Nephron (organoid): ENCODE measurements around the gene GADL1.

Source experiments
- H3K27ac Mint-ChIP-seq, 3 experiments: 2 replicates each; pipeline ENCODE4 v1.8.0; 2020; ENCODE audit warnings: mixed read lengths in 3 of 3, mild to moderate bottlenecking in 2 of 3, moderate library complexity in 1 of 3
- H3K27me3 Mint-ChIP-seq: 2 replicates; pipeline ENCODE4 v1.8.0; 2021; ENCODE audit warnings: low read depth, mild to moderate bottlenecking, moderate library complexity, mixed read lengths
- H3K36me3 Mint-ChIP-seq: 2 replicates; pipeline ENCODE4 v1.8.0; 2020; ENCODE audit warnings: low read depth, mixed read lengths
- H3K4me1 Mint-ChIP-seq: 2 replicates; pipeline ENCODE4 v1.8.0; 2020; ENCODE audit warnings: mixed read lengths
- H3K4me3 Mint-ChIP-seq, 3 experiments: 2 replicates each; pipeline ENCODE4 v1.8.0; 2020; ENCODE audit warnings: mild to moderate bottlenecking in 3 of 3, mixed read lengths in 3 of 3, moderate library complexity in 2 of 3
- H3K9me3 Mint-ChIP-seq: 2 replicates; pipeline ENCODE4 v1.8.0; 2020; ENCODE audit warnings: mixed read lengths
- CTCF ChIP-seq, 3 experiments: fragments of 200-600 bp; sonication (generic); IDR thresholded peaks; one replicate each; pipeline ENCODE4 v1.5.0; 2021; ENCODE audit warnings: antibody characterized with exemption in 3 of 3; ENCODE audit not compliant: unreplicated experiment in 3 of 3

GADL1 gene

GRCh38 chr3:30778933-30779332, 115.5 kb downstream of the GADL1 start:
- H3K9me3 Mint-ChIP-seq, result peaks cover 2% of the 10 kb centered on the region
- no peaks in the 10 kb centered on the region for H3K27me3 Mint-ChIP-seq
- H3K27ac Mint-ChIP-seq, result no peak overlapping the region
- H3K4me3 Mint-ChIP-seq, result no peak overlapping the region
- peaks cover 17% of the 10 kb centered on the region for H3K4me1 Mint-ChIP-seq
- H3K36me3 Mint-ChIP-seq, result no peaks in the 10 kb centered on the region
- TF ChIP-seq CTCF (IDR thresholded peaks at IDR 0.05; ENCODE audit: unreplicated experiment in 3 of 3), result no peak

GRCh38 chr3:30777426-30778113, 116.9 kb downstream of the GADL1 start:
- no peak overlapping the region for H3K27ac Mint-ChIP-seq
- no peaks in the 10 kb centered on the region for H3K36me3 Mint-ChIP-seq
- no peak for TF ChIP-seq CTCF (IDR thresholded peaks at IDR 0.05; ENCODE audit: unreplicated experiment in 3 of 3)
- peaks cover 2% of the 10 kb centered on the region for H3K9me3 Mint-ChIP-seq
- no peak overlapping the region for H3K4me3 Mint-ChIP-seq
- H3K4me1 Mint-ChIP-seq, result peaks cover 18% of the 10 kb centered on the region
- peaks cover 1% of the 10 kb centered on the region for H3K27me3 Mint-ChIP-seq

GRCh38 chr3:30776186-30776815, 118.2 kb downstream of the GADL1 start:
- peak overlapping the region in 1 of 3 experiments; percentile 11 for H3K4me3 Mint-ChIP-seq
- peaks cover 30% of the 10 kb centered on the region for H3K4me1 Mint-ChIP-seq
- H3K36me3 Mint-ChIP-seq, result no peaks in the 10 kb centered on the region
- peaks cover 4% of the 10 kb centered on the region for H3K27me3 Mint-ChIP-seq
- TF ChIP-seq CTCF (IDR thresholded peaks at IDR 0.05; ENCODE audit: unreplicated experiment in 3 of 3), result no peak
- H3K9me3 Mint-ChIP-seq, result peaks cover 2% of the 10 kb centered on the region
- H3K27ac Mint-ChIP-seq, result peak overlapping the region in 1 of 3 experiments; percentile 28

GRCh38 chr3:30775040-30775439, 119.4 kb downstream of the GADL1 start:
- Mint-ChIP-seq H3K9me3 (no peaks in the 10 kb centered on the region), H3K27me3 (peaks cover 4% of the 10 kb centered on the region), H3K36me3 (no peaks in the 10 kb centered on the region), H3K4me1 (peaks cover 43% of the 10 kb centered on the region), H3K4me3 (peak overlapping the region; percentile 12 to 49 (median 45)), H3K27ac (peak overlapping the region; percentile 36 to 75 (median 68))
- TF ChIP-seq CTCF (IDR thresholded peaks at IDR 0.05; ENCODE audit: unreplicated experiment in 3 of 3), result no peak

- Mint-ChIP-seq H3K27ac (no peak overlapping the region), H3K4me3 (no peak overlapping the region), H3K4me1 (peaks cover 43% of the 10 kb centered on the region), H3K9me3 (no peaks in the 10 kb centered on the region), H3K27me3 (peaks cover 4% of the 10 kb centered on the region), H3K36me3 (no peaks in the 10 kb centered on the region)
- TF ChIP-seq CTCF (IDR thresholded peaks at IDR 0.05; ENCODE audit: unreplicated experiment in 3 of 3), result no peak
Observed at GRCh38 chr3:30774062-30774461, 120.4 kb downstream of the GADL1 start.

- H3K4me3 Mint-ChIP-seq, result no peak overlapping the region
- peaks cover 10% of the 10 kb centered on the region for H3K27me3 Mint-ChIP-seq
- TF ChIP-seq CTCF (IDR thresholded peaks at IDR 0.05; ENCODE audit: unreplicated experiment in 3 of 3), result no peak
- peaks cover 47% of the 10 kb centered on the region for H3K4me1 Mint-ChIP-seq
- H3K36me3 Mint-ChIP-seq, result no peaks in the 10 kb centered on the region
- H3K27ac Mint-ChIP-seq, result peak overlapping the region; percentile 9 to 52 (median 31)
- no peaks in the 10 kb centered on the region for H3K9me3 Mint-ChIP-seq
Observed at GRCh38 chr3:30770387-30770786, 124.1 kb downstream of the GADL1 start.
